AG04449 (cell line): Measurements from ENCODE around the gene LDLRAD2.

Source experiments
- CTCF ChIA-PET: fragments of 350-600 bp; formaldehyde crosslinking; extraction: SDS; loops from one replicate; lab custom pipeline; 2021; ENCODE audit warnings: antibody characterized with exemption; lab: Yijun Ruan, JAX
- POLR2A ChIA-PET: fragments of 400-600, 350-600 bp; formaldehyde crosslinking; extraction: SDS; loops from one replicate; lab custom pipeline; 2020; ENCODE audit warnings: antibody characterized with exemption, inconsistent platforms; lab: Yijun Ruan, JAX
- DNase-seq: peaks from one replicate; pipeline ENCODE4 v3.0.0-alpha.2; 2010; ENCODE audit warnings: low read depth, low spot score
- H3K4me3 ChIP-seq: 2 replicates; pipeline ENCODE4 v1.5.1; 2011; ENCODE audit warnings: low read depth, mild to moderate bottlenecking, control low read depth, low read length
- TF ChIP-seq, protein P1 (sequence below): IDR thresholded peaks from one replicate; pipeline ENCODE4 v1.5.1; 2011; ENCODE audit warnings: mild to moderate bottlenecking, moderate library complexity, low read length, control low read depth, inconsistent platforms; ENCODE audit not compliant: insufficient read depth; ENCODE audit errors: missing control alignments

The LDLRAD2 gene

DNA sequence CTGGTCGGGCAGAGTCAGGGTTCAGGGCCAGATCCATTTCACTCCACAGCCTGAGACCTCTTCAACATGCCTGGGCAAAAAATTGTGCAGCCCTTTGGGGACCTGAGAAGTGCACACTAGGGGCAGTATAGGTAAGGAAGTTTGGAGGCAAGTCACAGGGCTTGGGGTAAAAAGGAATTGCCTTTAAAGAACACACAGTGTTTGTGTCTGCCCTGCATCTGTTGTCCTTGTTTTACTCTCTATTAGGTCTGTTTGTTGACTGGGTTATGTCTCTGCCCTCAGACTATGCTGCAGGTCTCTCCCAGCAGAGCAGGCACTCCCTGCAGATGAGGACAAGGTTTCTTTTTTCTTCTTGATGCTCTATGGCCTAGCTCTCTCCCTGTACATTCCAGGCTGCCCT is 22.0 kb downstream of the LDLRAD2 start:
- ChIA-PET CTCF (no interaction called here), POLR2A (no interaction called here)

GRCh38 chr1:21834666-21835065 is 22.6 kb downstream of the LDLRAD2 start:
- TF ChIP-seq, protein P1, sequence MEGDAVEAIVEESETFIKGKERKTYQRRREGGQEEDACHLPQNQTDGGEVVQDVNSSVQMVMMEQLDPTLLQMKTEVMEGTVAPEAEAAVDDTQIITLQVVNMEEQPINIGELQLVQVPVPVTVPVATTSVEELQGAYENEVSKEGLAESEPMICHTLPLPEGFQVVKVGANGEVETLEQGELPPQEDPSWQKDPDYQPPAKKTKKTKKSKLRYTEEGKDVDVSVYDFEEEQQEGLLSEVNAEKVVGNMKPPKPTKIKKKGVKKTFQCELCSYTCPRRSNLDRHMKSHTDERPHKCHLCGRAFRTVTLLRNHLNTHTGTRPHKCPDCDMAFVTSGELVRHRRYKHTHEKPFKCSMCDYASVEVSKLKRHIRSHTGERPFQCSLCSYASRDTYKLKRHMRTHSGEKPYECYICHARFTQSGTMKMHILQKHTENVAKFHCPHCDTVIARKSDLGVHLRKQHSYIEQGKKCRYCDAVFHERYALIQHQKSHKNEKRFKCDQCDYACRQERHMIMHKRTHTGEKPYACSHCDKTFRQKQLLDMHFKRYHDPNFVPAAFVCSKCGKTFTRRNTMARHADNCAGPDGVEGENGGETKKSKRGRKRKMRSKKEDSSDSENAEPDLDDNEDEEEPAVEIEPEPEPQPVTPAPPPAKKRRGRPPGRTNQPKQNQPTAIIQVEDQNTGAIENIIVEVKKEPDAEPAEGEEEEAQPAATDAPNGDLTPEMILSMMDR, result no peak
- POLR2A ChIA-PET, result no interaction called here

More for the DNA sequence above, 22.0 kb downstream of the LDLRAD2 start:
- TF ChIP-seq, protein P1, result no peak
- no peak overlapping the region for H3K4me3 ChIP-seq
- no peak for DNase-seq

GRCh38 chr1:21836010-21836409 is 23.9 kb downstream of the LDLRAD2 start:
- no peak for DNase-seq
- TF ChIP-seq, protein P1, result no peak
- ChIA-PET CTCF (interaction anchor here (1.2 kb wide), 1 partner anchor 104 kb away, joined by 3 read pairs; no protein-coding TSS in a partner anchor), POLR2A (no interaction called here)
- no peak overlapping the region for H3K4me3 ChIP-seq

More at GRCh38 chr1:21834666-21835065, 22.6 kb downstream of the LDLRAD2 start:
- DNase-seq, result no peak
- CTCF ChIA-PET, result interaction anchor here (1.2 kb wide), 1 partner anchor 105 kb away, joined by 3 read pairs; no protein-coding TSS in a partner anchor
- H3K4me3 ChIP-seq, result no peak overlapping the region

DNA sequence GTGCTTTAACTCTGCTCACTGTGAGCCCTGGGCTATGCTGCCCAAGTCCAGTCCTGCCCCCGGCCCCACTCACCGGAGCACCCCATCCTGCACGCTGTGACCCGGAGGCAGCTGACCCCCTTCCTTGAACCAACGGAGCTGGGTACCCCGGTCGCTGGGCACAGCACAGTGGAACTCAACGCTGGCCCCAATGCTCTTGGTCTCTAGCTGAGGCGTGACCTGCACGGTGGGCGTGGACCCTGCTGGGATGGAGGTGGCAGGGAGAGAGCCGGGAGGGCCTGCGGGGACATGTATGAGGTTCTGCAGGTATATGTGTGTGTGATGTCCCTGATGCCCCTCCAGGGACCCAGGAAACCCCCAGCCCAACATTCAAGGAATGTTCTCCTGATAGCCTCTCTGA is 24.7 kb downstream of the LDLRAD2 start:
- POLR2A ChIA-PET, result no interaction called here
- CTCF ChIA-PET, result interaction anchor here (0.7 kb wide), 1 partner anchor 13 kb away, joined by 3 read pairs; no protein-coding TSS in a partner anchor
- TF ChIP-seq, protein P1, result no peak
- no peak for DNase-seq
- no peak overlapping the region for H3K4me3 ChIP-seq

- TF ChIP-seq, protein P1, result no peak
- no peak for DNase-seq
- no peak overlapping the region for H3K4me3 ChIP-seq
- ChIA-PET POLR2A (no interaction called here), CTCF (interaction anchor here (1.5 kb wide), 1 partner anchor 11 kb away, joined by 4 read pairs; no protein-coding TSS in a partner anchor)
These were observed 25.4 kb downstream of the LDLRAD2 start for GRCh38 chr1:21837476-21837875.

GRCh38 chr1:21838359-21839157 is 26.5 kb downstream of the LDLRAD2 start:
- ChIA-PET POLR2A (no interaction called here), CTCF (interaction anchor here (1.5 kb wide), 1 partner anchor 12 kb away, joined by 4 read pairs; no protein-coding TSS in a partner anchor)
- TF ChIP-seq, protein P1, result no peak
- H3K4me3 ChIP-seq, result no peak overlapping the region
- no peak for DNase-seq
